SH-SY5Y (cell line): Measurements from ENCODE around the gene COL19A1.

Source experiments
- GATA2 ChIP-seq: IDR thresholded peaks from 2 replicates; pipeline ENCODE4 v1.6.1; 2011; ENCODE audit warnings: mild to moderate bottlenecking, low read depth, low read length
- GATA3 ChIP-seq: IDR thresholded peaks from 2 replicates; pipeline ENCODE4 v1.6.1; 2011; ENCODE audit warnings: low read depth, mild to moderate bottlenecking, low read length, moderate library complexity

DNA sequence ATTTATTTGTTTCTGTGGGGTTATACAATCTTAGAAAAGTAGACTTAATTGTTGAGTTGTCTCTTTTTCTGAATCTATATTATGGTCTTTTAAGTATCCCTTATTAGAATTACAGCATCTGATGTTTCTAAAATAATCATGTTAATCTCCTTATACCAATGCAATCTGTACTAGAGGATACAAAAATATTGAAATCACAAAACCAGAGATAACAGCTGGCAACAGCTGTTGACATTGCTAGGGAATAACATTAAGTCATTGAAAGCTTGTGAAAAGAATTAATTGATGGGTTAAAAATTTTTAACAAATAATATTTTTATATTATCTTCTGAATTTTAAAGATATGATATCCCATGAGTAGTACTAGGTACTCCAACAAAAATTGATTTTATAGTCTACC lies 162.6 kb downstream of the COL19A1 start:
- TF ChIP-seq GATA2, result no peak
- TF ChIP-seq GATA3, result no peak
